ENCODE data around the gene ASIC2.
"Not testable (repeated sequence)": the region's sequence is repeated elsewhere in the genome, so short reads cannot be mapped to it uniquely, and the experiment has no call there.

Gene ASIC2

DNA sequence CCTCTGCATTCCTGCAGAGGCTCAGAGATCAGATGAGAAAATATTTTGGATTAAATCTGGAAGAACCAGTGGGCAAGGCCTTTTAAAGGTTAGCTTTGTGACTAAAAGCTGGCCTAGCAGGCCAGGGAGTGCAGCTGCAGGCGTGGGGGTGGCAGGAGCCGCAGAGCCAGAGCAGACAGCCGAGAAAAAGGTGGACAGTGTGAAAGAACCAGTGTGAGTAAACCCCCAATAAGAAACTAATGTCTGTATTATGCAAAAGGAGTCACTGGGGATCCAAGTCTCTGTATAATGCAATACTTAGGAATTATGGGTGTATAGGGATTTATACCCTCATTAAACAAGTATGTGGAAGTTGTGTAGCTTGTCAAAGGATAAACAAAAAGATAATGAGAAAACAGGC is 322.8 kb downstream of the ASIC2 start:
- no peak for DNase-seq

DNA sequence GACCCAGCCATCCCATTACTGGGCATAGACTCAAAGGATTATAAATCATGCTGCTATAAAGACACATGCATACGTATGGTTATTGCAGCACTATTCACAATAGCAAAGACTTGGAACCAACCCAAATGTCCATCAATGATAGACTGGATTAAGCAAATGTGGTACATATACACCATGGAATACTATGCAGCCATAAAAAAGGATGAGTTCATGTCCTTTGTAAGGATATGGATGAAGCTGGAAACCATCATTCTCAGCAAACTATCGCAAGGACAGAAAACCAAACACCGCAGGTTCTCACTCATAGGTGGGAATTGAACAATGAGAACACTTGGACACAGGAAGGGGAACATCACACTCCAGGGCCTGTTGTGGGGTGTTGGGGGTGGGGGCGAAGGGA is 323.9 kb downstream of the ASIC2 start:
- not testable (repeated sequence) for DNase-seq

DNA sequence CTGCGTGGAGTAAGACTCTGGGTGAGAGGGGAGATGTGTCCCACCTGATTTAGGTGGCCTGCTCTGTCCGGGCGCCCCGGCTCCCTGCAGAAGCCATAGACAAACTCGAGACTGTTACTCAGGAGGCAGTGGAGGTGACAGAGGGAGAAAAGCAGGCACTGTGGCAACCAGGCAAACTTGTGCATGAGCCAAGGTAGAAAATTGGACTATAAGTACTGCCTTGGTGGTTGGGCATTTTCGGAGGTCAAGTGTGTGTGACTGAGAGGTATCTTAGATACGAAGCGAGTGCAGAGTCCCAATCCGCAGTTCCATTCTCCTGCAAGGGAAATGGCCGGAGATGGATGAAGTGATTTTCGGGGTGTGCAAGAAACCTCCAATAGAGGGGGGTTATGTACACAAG is 328.6 kb downstream of the ASIC2 start:
- DNase-seq: no peak
